GM23338 (cell line): Measurements from ENCODE around the gene CPT1C.

Experiments used
- EZH2 ChIP-seq: fragments of 200-600 bp; sonication (generic); IDR thresholded peaks from one replicate; pipeline ENCODE4 v1.8.0; 2017; ENCODE audit warnings: antibody characterized with exemption, mild to moderate bottlenecking, low read depth; ENCODE audit not compliant: unreplicated experiment
- EZH2phosphoT487 ChIP-seq: fragments of 200-600 bp; sonication (generic); IDR thresholded peaks from one replicate; pipeline ENCODE4 v1.8.1; 2018; ENCODE audit warnings: antibody characterized with exemption; ENCODE audit not compliant: unreplicated experiment
- NANOG ChIP-seq: IDR thresholded peaks from 2 replicates; pipeline ENCODE4 v1.6.1; 2016; ENCODE audit warnings: antibody characterized with exemption, borderline replicate concordance
- POLR2AphosphoS5 ChIP-seq: IDR thresholded peaks from 2 replicates; pipeline ENCODE4 v1.6.1; 2016; ENCODE audit warnings: antibody characterized with exemption, low read depth
- TF ChIP-seq, protein P1 (sequence below), 2 experiments: fragments of 200-600 bp in 1 of 2; sonication (generic) in 1 of 2; conservative IDR thresholded peaks; 2 replicates each; pipeline versions ENCODE4 v1.5.1 to v1.6.1; 2016 to 2017; ENCODE audit warnings: antibody characterized with exemption in 2 of 2, low read depth in 2 of 2, mild to moderate bottlenecking in 2 of 2, moderate library complexity in 1 of 2

DNA sequence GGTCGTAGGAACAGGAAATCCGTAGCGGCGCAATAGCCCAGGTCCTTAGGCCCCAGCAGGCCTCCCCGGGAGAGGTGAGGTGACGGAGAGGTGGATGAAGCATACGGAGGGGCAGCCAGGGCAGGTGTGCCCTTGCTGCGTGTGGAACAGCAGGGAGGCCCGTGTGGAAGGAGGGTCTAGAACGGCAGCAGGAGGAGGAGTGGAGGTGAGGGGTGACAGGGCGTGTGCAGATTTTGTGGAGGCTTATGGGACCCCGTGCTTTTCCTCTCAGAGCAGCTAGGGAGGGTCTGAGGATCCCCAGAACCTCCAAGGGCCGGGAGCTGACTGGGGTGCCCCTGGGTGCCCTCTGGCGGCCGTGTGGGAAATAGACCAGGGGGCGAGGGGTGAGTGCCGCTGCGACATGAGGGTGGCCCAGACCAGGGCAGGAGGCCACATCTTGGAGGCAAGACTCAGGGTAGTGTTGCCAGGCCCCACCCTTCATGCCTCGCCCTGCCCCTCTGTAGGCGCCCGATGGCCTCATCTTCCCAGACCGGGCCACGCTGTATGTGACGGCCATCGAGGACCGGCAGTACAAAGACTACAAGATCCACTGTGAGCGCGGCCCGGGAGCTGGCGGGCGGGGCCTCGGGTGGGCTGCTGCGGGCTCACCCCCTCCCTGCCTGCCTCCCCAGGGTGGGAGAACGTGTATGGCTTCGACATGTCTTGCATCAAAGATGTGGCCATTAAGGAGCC lies 6.5 kb upstream of the CPT1C start:
- TF ChIP-seq, protein P1, sequence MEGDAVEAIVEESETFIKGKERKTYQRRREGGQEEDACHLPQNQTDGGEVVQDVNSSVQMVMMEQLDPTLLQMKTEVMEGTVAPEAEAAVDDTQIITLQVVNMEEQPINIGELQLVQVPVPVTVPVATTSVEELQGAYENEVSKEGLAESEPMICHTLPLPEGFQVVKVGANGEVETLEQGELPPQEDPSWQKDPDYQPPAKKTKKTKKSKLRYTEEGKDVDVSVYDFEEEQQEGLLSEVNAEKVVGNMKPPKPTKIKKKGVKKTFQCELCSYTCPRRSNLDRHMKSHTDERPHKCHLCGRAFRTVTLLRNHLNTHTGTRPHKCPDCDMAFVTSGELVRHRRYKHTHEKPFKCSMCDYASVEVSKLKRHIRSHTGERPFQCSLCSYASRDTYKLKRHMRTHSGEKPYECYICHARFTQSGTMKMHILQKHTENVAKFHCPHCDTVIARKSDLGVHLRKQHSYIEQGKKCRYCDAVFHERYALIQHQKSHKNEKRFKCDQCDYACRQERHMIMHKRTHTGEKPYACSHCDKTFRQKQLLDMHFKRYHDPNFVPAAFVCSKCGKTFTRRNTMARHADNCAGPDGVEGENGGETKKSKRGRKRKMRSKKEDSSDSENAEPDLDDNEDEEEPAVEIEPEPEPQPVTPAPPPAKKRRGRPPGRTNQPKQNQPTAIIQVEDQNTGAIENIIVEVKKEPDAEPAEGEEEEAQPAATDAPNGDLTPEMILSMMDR (conservative IDR thresholded peaks at IDR 0.05; ENCODE audit: low read depth in 2 of 2), result peak; percentile 60 to 70
- TF ChIP-seq EZH2phosphoT487 (no peak), NANOG (no peak), EZH2 (no peak), POLR2AphosphoS5 (no peak)
